OCI-LY7 (cell line): ENCODE measurements around the gene RNASE3.
"Not testable (repeated sequence)": the region's sequence is repeated elsewhere in the genome, so short reads cannot be mapped to it uniquely, and the experiment has no call there.

ENCODE experiments used
- EZH2phosphoT487 ChIP-seq: fragments of 200-600 bp; sonication (generic); IDR thresholded peaks from 2 replicates; pipeline ENCODE4 v1.6.1; 2018; ENCODE audit warnings: low read depth, borderline replicate concordance, mild to moderate bottlenecking, mixed run types, antibody characterized with exemption, low read length, moderate library complexity, mixed read lengths
- TF ChIP-seq, protein P1 (sequence below): fragments of 200-600 bp; sonication (generic); conservative IDR thresholded peaks from 2 replicates; pipeline ENCODE4 v1.5.1; 2014; ENCODE audit warnings: mild to moderate bottlenecking, antibody characterized with exemption, low read length, moderate library complexity, mixed read lengths

GRCh38 chr14:20891126-20891825 is at the start of gene RNASE3:
- TF ChIP-seq, protein P1, sequence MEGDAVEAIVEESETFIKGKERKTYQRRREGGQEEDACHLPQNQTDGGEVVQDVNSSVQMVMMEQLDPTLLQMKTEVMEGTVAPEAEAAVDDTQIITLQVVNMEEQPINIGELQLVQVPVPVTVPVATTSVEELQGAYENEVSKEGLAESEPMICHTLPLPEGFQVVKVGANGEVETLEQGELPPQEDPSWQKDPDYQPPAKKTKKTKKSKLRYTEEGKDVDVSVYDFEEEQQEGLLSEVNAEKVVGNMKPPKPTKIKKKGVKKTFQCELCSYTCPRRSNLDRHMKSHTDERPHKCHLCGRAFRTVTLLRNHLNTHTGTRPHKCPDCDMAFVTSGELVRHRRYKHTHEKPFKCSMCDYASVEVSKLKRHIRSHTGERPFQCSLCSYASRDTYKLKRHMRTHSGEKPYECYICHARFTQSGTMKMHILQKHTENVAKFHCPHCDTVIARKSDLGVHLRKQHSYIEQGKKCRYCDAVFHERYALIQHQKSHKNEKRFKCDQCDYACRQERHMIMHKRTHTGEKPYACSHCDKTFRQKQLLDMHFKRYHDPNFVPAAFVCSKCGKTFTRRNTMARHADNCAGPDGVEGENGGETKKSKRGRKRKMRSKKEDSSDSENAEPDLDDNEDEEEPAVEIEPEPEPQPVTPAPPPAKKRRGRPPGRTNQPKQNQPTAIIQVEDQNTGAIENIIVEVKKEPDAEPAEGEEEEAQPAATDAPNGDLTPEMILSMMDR = not testable (repeated sequence)
- TF ChIP-seq EZH2phosphoT487 = not testable (repeated sequence)
